Mesenchymal stem cell (in vitro differentiated cells and primary cell): ENCODE data around the gene GFI1B.

Experiments used
- DNase-seq: peaks from one replicate; pipeline ENCODE4 v3.0.0-alpha.2; 2013
- H2AFZ ChIP-seq: one replicate; pipeline ENCODE4 v1.6.1; 2013; ENCODE audit warnings: low read depth, mild to moderate bottlenecking, control low read depth, inconsistent platforms, low read length, moderate library complexity
- H2AK5ac ChIP-seq: 2 replicates; pipeline ENCODE4 v1.6.1; 2013; ENCODE audit warnings: low read length, moderate library complexity, mild to moderate bottlenecking, inconsistent platforms; ENCODE audit not compliant: severe bottlenecking
- H2BK120ac ChIP-seq: one replicate; pipeline ENCODE4 v1.6.1; 2013; ENCODE audit warnings: low read depth, mild to moderate bottlenecking, inconsistent platforms, low read length, moderate library complexity
- H2BK12ac ChIP-seq, 2 experiments: one replicate each; pipeline ENCODE4 v1.6.1; 2013; ENCODE audit warnings: inconsistent platforms in 2 of 2, low read length in 2 of 2, mild to moderate bottlenecking in 2 of 2, moderate library complexity in 2 of 2, control low read depth in 1 of 2
- H2BK15ac ChIP-seq: one replicate; pipeline ENCODE4 v1.6.1; 2013; ENCODE audit warnings: mild to moderate bottlenecking, low read depth, inconsistent platforms; ENCODE audit not compliant: poor library complexity, severe bottlenecking
- H2BK5ac ChIP-seq: 2 replicates; pipeline ENCODE4 v1.6.1; 2013; ENCODE audit warnings: low read depth, mild to moderate bottlenecking, low read length, control low read depth, inconsistent platforms; ENCODE audit not compliant: poor library complexity, severe bottlenecking
- H3K14ac ChIP-seq, 2 experiments: one replicate each; pipeline ENCODE4 v1.6.1; 2013; ENCODE audit warnings: inconsistent platforms in 2 of 2, low read length in 2 of 2, control low read depth in 1 of 2, mild to moderate bottlenecking in 1 of 2, moderate library complexity in 1 of 2
- H3K18ac ChIP-seq, 2 experiments: one replicate each; pipeline ENCODE4 v1.6.1; 2013; ENCODE audit warnings: inconsistent platforms in 2 of 2, low read length in 2 of 2, control low read depth in 1 of 2, low read depth in 1 of 2, mild to moderate bottlenecking in 1 of 2
- H3K23ac ChIP-seq, 2 experiments: one replicate each; pipeline ENCODE4 v1.6.1; 2013; ENCODE audit warnings: inconsistent platforms in 2 of 2, low read length in 2 of 2, mild to moderate bottlenecking in 2 of 2, moderate library complexity in 2 of 2, control low read depth in 1 of 2
- H3K27ac ChIP-seq: 2 replicates; pipeline ENCODE4 v1.5.1; 2013; ENCODE audit warnings: mild to moderate bottlenecking, moderate library complexity, low read length, control low read depth, inconsistent platforms; ENCODE audit not compliant: poor library complexity, severe bottlenecking
- H3K27me3 ChIP-seq, 2 experiments: 2 replicates each; pipeline versions ENCODE4 v1.6.1 to v1.7.0; 2013; ENCODE audit warnings: low read length in 2 of 2, mild to moderate bottlenecking in 2 of 2, moderate library complexity in 2 of 2, control low read depth in 1 of 2, inconsistent platforms in 1 of 2; ENCODE audit not compliant: control insufficient read depth in 1 of 2, insufficient read depth in 1 of 2
- H3K36me3 ChIP-seq, 2 experiments: 2 replicates each; pipeline versions ENCODE4 v1.6.1 to v1.7.0; 2013; ENCODE audit warnings: low read length in 2 of 2, control low read depth in 1 of 2, inconsistent platforms in 1 of 2, low read depth in 1 of 2, mild to moderate bottlenecking in 1 of 2; ENCODE audit not compliant: insufficient read depth in 2 of 2, control insufficient read depth in 1 of 2
- H3K4ac ChIP-seq, 2 experiments: one replicate each; pipeline ENCODE4 v1.6.1; 2013; ENCODE audit warnings: inconsistent platforms in 2 of 2, low read length in 2 of 2, mild to moderate bottlenecking in 2 of 2, moderate library complexity in 2 of 2, control low read depth in 1 of 2, low read depth in 1 of 2
- H3K4me1 ChIP-seq: 2 replicates; pipeline ENCODE4 v1.6.1; 2013; ENCODE audit warnings: low read depth, low read length, control low read depth; ENCODE audit not compliant: control insufficient read depth, insufficient read depth
- H3K4me2 ChIP-seq: 2 replicates; pipeline ENCODE4 v1.6.1; 2013; ENCODE audit warnings: low read length, mild to moderate bottlenecking, inconsistent platforms; ENCODE audit not compliant: poor library complexity, severe bottlenecking
- H3K4me3 ChIP-seq, 2 experiments: 2 replicates each; pipeline versions ENCODE4 v1.5.1 to v1.7.0; 2013; ENCODE audit warnings: low read length in 2 of 2, mild to moderate bottlenecking in 2 of 2, control low read depth in 1 of 2, low read depth in 1 of 2; ENCODE audit not compliant: insufficient read depth in 1 of 2
- H3K79me1 ChIP-seq: replicated peaks from 2 replicates; pipeline ENCODE4 v1.6.1; 2013; ENCODE audit warnings: mild to moderate bottlenecking, control low read depth, low read length, inconsistent platforms; ENCODE audit not compliant: poor library complexity, severe bottlenecking
- H3K9ac ChIP-seq: 2 replicates; pipeline ENCODE4 v1.7.0; 2013; ENCODE audit warnings: mild to moderate bottlenecking, low read length, moderate library complexity
- H3K9me3 ChIP-seq: 2 replicates; pipeline ENCODE4 v1.7.0; 2013; ENCODE audit warnings: mild to moderate bottlenecking, low read length; ENCODE audit not compliant: control insufficient read depth
- H4K8ac ChIP-seq: one replicate; pipeline ENCODE4 v1.6.1; 2013; ENCODE audit warnings: inconsistent platforms, mild to moderate bottlenecking, low read length, moderate library complexity
- H4K91ac ChIP-seq: one replicate; pipeline ENCODE4 v1.6.1; 2013; ENCODE audit warnings: mild to moderate bottlenecking, low read length, inconsistent platforms
- WGBS: methylation state at CpG from one replicate; pipeline ENCODE4 v1.1.7; 2013; ENCODE audit warnings: mixed read lengths; 5-methylcytosine and 5-hydroxymethylcytosine counted together

Gene GFI1B

DNA sequence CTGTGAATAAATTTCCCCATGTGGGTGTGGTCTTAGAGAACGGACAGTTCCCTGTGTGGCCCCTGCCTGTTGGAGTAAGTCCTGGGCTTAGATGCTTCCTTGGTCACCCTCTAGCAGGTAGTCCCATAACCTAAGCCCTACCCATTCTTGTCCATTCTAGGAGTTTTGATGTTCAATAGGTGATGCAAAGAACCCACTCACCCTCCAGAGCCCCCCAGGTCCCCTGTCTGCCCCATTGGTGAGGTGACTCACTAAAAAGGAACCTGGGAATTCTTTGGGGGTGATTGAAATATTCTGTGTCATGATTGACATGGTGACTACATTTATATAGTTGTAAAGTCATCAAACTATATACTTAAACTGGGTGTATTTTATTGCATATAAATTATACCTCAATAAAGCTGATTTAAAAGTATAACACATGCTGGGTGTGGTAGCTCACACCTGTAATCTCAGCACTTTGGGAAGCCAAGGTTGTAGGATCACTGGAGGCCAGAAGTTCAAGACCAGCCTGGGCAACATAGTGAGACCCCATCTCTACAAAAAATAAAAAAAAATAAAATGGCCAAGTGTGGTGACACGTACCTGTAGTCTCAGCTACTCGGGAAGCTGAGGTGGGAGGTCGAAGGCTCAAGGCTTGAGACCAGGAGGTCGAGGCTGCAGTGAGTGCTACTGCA lies 31.6 kb downstream of the GFI1B start:
- H2BK12ac ChIP-seq = no peak overlapping the region
- WGBS = 85% methylated on average over 4 of the region's 5 CpGs
- no peak overlapping the region for H2BK15ac ChIP-seq
- H4K91ac ChIP-seq = no peak overlapping the region
- H3K27ac ChIP-seq = no peak overlapping the region
- H2BK5ac ChIP-seq = no peak overlapping the region
- no peak overlapping the region for H3K23ac ChIP-seq
- no peak overlapping the region for H3K18ac ChIP-seq
- H3K9ac ChIP-seq = no peak overlapping the region
- H3K9me3 ChIP-seq = peaks cover 14% of the 10 kb centered on the region
- no peak overlapping the region for H3K4me3 ChIP-seq
- DNase-seq = no peak
- H2AFZ ChIP-seq = no peak overlapping the region
- no peak overlapping the region for H3K14ac ChIP-seq
- H3K4me2 ChIP-seq = no peak overlapping the region
- no peak overlapping the region for H2AK5ac ChIP-seq
- no peak overlapping the region for H2BK120ac ChIP-seq
- no peaks in the 10 kb centered on the region for H3K79me1 ChIP-seq
- H4K8ac ChIP-seq = no peak overlapping the region
- peaks cover 34 to 49% of the 10 kb centered on the region in 2 experiments for H3K27me3 ChIP-seq
- no peaks in the 10 kb centered on the region for H3K4me1 ChIP-seq
- H3K36me3 ChIP-seq = no peaks in the 10 kb centered on the region
- no peak overlapping the region for H3K4ac ChIP-seq

DNA sequence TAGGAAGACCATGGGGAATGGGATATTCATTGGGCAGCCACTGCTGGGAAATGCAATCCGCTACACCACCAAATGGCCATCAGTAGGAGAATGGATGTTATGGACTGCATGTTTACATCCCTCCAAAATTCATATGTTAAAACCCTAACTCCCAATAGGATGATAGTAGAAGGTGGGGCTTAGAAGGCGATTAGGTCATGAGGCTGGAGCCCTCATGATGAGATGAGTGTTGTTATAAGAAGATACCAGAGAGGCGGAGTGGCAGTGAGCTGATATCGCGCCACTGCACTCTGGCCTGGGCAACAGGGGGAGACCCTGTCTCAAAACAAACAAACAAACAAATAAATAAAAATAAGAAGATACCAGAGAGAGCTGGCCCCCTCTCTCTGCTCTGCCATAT lies 36.2 kb downstream of the GFI1B start:
- H3K36me3 ChIP-seq = no peaks in the 10 kb centered on the region
- no peak overlapping the region for H3K4ac ChIP-seq
- no peak overlapping the region for H3K23ac ChIP-seq
- no peak overlapping the region for H2BK12ac ChIP-seq
- no peak overlapping the region for H2BK5ac ChIP-seq
- DNase-seq = no peak
- H4K91ac ChIP-seq = no peak overlapping the region
- no peak overlapping the region for H2BK15ac ChIP-seq
- H2AK5ac ChIP-seq = no peak overlapping the region
- H3K18ac ChIP-seq = no peak overlapping the region
- no peak overlapping the region for H2BK120ac ChIP-seq
- H3K79me1 ChIP-seq = no peaks in the 10 kb centered on the region
- H3K4me2 ChIP-seq = no peak overlapping the region
- no peak overlapping the region for H3K14ac ChIP-seq
- H3K27me3 ChIP-seq = peaks cover 9 to 22% of the 10 kb centered on the region in 2 experiments
- H3K4me1 ChIP-seq = no peaks in the 10 kb centered on the region
- no peak overlapping the region for H3K4me3 ChIP-seq
- H3K9ac ChIP-seq = no peak overlapping the region
- peaks cover 19% of the 10 kb centered on the region for H3K9me3 ChIP-seq
- H4K8ac ChIP-seq = no peak overlapping the region
- no peak overlapping the region for H2AFZ ChIP-seq
- no peak overlapping the region for H3K27ac ChIP-seq
- 100% methylated on average over 4 of the region's 5 CpGs for WGBS

DNA sequence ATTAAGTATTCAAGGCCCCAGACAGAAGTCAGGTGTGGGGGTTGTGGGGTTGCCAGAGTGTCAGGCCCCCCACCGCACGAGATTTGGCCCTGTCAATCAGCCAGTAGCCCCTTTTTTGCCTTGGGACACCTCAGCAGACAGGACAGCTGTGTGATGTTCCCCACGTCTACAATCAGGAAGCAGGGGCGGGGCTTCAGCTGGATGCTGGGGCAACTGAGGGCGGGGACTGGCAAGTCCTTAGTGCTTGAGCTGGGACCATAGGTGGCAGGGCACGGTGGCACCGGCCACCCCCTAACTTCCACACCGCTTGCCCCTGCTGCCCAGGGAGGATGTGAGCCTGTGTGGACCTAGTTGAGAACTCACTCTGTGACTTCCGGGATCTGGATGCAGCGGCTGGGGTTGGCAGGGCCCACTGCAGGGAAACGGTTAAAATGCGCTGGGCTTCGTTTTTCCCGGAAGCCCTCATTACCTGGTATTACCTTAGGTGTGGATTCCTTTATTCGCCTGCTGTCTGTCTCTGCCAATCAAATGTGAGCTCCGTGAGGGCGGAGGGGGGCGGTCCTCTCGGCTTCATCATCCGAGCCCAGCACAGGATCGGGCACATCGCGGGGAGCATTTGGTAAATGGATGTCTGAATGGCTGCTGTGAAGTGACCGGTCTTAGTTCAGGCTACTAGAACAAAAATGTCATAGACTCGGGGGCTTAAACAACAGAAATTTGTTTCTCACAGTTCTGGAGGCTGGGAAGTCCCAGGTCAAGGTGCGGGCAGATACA lies 44.8 kb downstream of the GFI1B start:
- WGBS = 85% methylated on average over 26 of the region's 26 CpGs

DNA sequence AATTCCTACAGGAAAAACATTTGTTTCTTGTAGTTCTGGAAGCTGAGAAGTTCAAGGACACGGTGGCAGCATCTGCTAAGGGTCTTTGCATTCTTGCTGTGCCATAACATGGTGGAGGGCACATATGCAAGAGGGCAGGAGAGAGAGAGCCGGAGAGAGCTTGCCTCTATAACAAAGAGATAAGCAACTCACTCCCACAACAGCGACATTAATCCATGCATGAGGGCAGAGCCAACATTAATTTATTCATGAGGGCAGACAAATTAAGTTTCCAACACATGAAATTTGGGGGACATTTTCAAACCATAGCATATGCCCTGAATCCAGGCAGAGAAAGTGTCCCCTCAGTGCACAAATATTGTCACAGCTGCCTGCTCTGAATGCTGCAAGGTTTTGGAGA lies 47.9 kb downstream of the GFI1B start:
- no peak overlapping the region for H4K8ac ChIP-seq
- H3K27ac ChIP-seq = no peak overlapping the region
- peaks cover 5% of the 10 kb centered on the region for H3K4me1 ChIP-seq
- DNase-seq = no peak
- 72% methylated on average over 3 of the region's 3 CpGs for WGBS
- no peak overlapping the region for H2BK5ac ChIP-seq
- no peak overlapping the region for H3K4me2 ChIP-seq
- H3K4ac ChIP-seq = no peak overlapping the region
- no peak overlapping the region for H2AFZ ChIP-seq
- no peak overlapping the region for H3K4me3 ChIP-seq
- no peak overlapping the region for H3K9ac ChIP-seq
- H3K18ac ChIP-seq = no peak overlapping the region
- no peak overlapping the region for H2BK15ac ChIP-seq
- H3K36me3 ChIP-seq = no peaks in the 10 kb centered on the region
- no peaks in the 10 kb centered on the region for H3K9me3 ChIP-seq
- no peak overlapping the region for H2BK120ac ChIP-seq
- H4K91ac ChIP-seq = no peak overlapping the region
- peaks cover 0 to 4% of the 10 kb centered on the region in 2 experiments for H3K27me3 ChIP-seq
- no peak overlapping the region for H2AK5ac ChIP-seq
- H2BK12ac ChIP-seq = no peak overlapping the region
- no peak overlapping the region for H3K14ac ChIP-seq
- peaks cover 6% of the 10 kb centered on the region for H3K79me1 ChIP-seq
- H3K23ac ChIP-seq = no peak overlapping the region

More for the DNA sequence above, 44.8 kb downstream of the GFI1B start:
- Histone ChIP-seq H3K4me1 (peaks cover 1% of the 10 kb centered on the region), H3K9ac (no peak overlapping the region), H3K4ac (peak overlapping the region in 1 of 2 experiments; percentile 35), H3K14ac (no peak overlapping the region), H4K8ac (peak overlapping the region; percentile 84), H2BK5ac (no peak overlapping the region), H3K79me1 (no peaks in the 10 kb centered on the region), H3K27me3 (peaks cover 0 to 4% of the 10 kb centered on the region in 2 experiments), H2AK5ac (no peak overlapping the region), H3K9me3 (no peaks in the 10 kb centered on the region), H3K23ac (no peak overlapping the region), H4K91ac (peak overlapping the region; percentile 50), H2BK12ac (no peak overlapping the region), H3K4me2 (no peak overlapping the region), H2AFZ (no peak overlapping the region), H3K4me3 (no peak overlapping the region), H3K36me3 (no peaks in the 10 kb centered on the region), H2BK15ac (no peak overlapping the region), H2BK120ac (no peak overlapping the region), H3K27ac (no peak overlapping the region), H3K18ac (no peak overlapping the region)
- no peak for DNase-seq
